ENCODE results near the gene CT45A6.
"Not testable (repeated sequence)": the region's sequence is repeated elsewhere in the genome, so short reads cannot be mapped to it uniquely, and the experiment has no call there.

The CT45A6 gene

GRCh38 chrX:135802687-135803086 is at the start of gene CT45A6:
Gene CT45A6, minus strand, starts transcription at chrX:135802787. Its CDS starts 3,794 bp downstream, at chrX:135798993.
- H3K4me3 ChIP-seq (replicated peaks in 1 of 2; ENCODE audit: low read depth in 2 of 2, low read length in 2 of 2); DNase-seq (ENCODE audit: low read depth in 2 of 2): not testable (repeated sequence)

- not testable (repeated sequence) for H3K4me3 ChIP-seq (replicated peaks in 1 of 2; ENCODE audit: low read depth in 2 of 2, low read length in 2 of 2); DNase-seq (ENCODE audit: low read depth in 2 of 2)
These were observed 34.6 kb upstream of the CT45A6 start, which contains the start of gene CT45A7 for GRCh38 chrX:135837180-135837579. Gene CT45A7, minus strand, starts transcription at chrX:135837280. Its CDS starts 3,747 bp downstream, at chrX:135833533.

- H3K4me3 ChIP-seq (replicated peaks in 1 of 2; ENCODE audit: low read depth in 2 of 2, low read length in 2 of 2) = not testable (repeated sequence)
These were observed 17.3 kb upstream of the CT45A6 start, which contains the start of gene CT45A2 for GRCh38 chrX:135819912-135820311. Gene CT45A2, minus strand, starts transcription at chrX:135820012. Its CDS starts 3,747 bp downstream, at chrX:135816265.

GRCh38 chrX:135785403-135785802 is 17.2 kb downstream of the CT45A6 start, which contains the start of gene CT45A5:
Gene CT45A5, minus strand, starts transcription at chrX:135785503. Its CDS starts 3,774 bp downstream, at chrX:135781729.
- DNase-seq (ENCODE audit: low read depth in 2 of 2); H3K4me3 ChIP-seq (replicated peaks in 1 of 2; ENCODE audit: low read depth in 2 of 2, low read length in 2 of 2): not testable (repeated sequence)

More at GRCh38 chrX:135819912-135820311, 17.3 kb upstream of the CT45A6 start, which contains the start of gene CT45A2:
- not testable (repeated sequence) for DNase-seq (ENCODE audit: low read depth in 2 of 2)

- not testable (repeated sequence) for H3K4me3 ChIP-seq (replicated peaks in 1 of 2; ENCODE audit: low read depth in 2 of 2, low read length in 2 of 2); DNase-seq (ENCODE audit: low read depth in 2 of 2)
These were observed 34.5 kb downstream of the CT45A6 start, which contains the start of gene CT45A3 for GRCh38 chrX:135768091-135768490. Gene CT45A3, minus strand, starts transcription at chrX:135768191. Its CDS starts 3,747 bp downstream, at chrX:135764444.

GRCh38 chrX:135744739-135745138 is 57.8 kb downstream of the CT45A6 start:
- DNase-seq (ENCODE audit: low read depth in 2 of 2); H3K4me3 ChIP-seq (replicated peaks in 1 of 2; ENCODE audit: low read depth in 2 of 2, low read length in 2 of 2): not testable (repeated sequence)
